ENCODE data around the gene PRKCI.

The PRKCI gene

GRCh38 chr3:170346481-170347392 is 124.5 kb downstream of the PRKCI start:
- DNase-seq, result no peak

DNA sequence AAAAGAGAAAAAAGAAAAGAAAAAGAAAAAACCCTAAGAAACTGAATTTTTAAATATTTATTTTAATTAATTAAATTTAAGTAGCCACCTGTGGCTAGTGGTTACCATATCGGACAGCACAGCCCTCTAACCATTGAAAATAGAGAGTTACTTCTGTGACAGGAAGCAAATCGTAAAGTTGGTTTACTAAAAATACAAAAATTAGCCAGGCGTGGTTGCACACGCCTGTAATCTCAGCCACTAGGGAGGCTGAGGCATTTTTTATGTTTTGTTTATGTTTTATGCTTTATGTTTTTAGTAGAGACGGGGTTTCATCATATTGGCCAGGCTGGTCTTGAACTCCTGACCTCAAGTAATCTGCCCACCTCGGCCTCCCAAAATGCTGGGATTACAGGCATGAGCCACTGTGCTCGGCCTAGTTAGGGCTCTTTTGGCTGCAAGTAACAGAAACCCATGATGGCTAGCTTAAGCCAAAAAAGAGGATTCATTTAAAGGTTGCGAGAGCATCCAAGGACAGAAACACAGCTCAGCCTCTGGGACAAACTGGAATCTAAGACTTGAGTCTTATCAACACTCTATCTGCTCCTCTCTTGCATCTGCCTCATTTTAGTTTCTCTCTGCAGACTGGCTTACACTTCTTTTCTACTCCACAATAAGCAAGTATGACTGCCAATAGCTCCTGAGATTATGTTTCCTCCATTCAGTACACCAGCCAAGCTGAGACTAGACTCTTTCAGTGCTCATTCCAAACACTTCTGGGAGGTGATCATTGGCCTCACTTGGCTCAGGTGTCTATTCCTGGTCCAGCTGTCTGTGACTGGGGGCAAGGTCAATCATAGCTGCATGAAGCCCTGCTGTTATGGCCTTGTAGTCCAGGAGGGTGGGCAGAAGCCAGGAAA is 128.5 kb downstream of the PRKCI start:
- DNase-seq, result no peak

DNA sequence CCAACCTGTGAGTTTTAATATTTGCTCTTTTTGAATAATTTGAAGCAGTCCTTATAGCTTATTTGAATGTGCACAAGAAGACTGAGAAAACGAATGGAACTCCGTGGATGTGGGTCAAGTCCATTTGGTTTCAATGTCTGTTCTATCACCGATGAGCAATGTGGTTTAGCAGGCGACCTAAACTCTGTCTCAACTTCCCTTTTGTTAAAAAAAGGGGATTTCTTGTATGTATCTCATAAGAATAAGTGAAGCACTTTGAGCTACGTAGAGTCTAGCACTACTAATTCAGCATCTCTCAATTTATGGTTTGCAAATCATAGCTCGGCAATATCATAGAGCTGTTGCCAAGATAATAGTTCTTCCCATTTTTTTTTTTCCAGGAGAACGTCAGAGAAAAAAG is 130.7 kb downstream of the PRKCI start:
- DNase-seq, result no peak

GRCh38 chr3:170353485-170353884 is 131.3 kb downstream of the PRKCI start:
- no peak for DNase-seq

DNA sequence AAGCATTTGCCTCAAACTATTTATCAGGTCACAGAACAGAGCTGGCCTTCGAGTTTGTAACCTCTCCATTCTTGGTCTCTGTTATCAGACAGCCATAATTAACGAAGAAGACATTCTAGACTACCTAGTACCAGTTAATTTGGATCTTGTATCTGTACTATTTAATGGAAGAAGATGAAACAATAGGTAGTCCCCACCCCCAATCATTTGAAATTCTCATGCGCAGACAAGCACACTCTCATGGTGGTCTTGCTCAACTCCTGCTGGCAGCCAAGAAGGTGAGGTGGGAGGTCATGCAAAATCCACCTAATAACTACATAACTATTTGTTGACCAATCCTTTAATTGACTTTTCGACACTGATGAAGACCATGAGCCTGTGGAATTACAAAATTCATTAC is 132.5 kb downstream of the PRKCI start:
- no peak for DNase-seq
